Astrocyte of the cerebellum (primary cell): ENCODE data around the gene AHDC1.

Source experiments
- DNase-seq: peaks from one replicate; pipeline ENCODE4 v3.0.0-alpha.2; 2011; ENCODE audit warnings: low read depth
- H3K4me3 ChIP-seq: 2 replicates; pipeline ENCODE4 v1.5.1; 2011; ENCODE audit warnings: mild to moderate bottlenecking, low read depth, low read length, moderate library complexity
- in situ Hi-C: cut with HindIII; loops from 2 replicates; pipeline ENCODE4 v1.10.0; 2017; ENCODE audit warnings: low sequenced_read_pairs
- TF ChIP-seq, protein P1 (sequence below): IDR thresholded peaks from 2 replicates; pipeline ENCODE4 v1.5.1; 2012; ENCODE audit warnings: low read length, low read depth, moderate library complexity, mild to moderate bottlenecking; ENCODE audit errors: missing control alignments

The AHDC1 gene

DNA sequence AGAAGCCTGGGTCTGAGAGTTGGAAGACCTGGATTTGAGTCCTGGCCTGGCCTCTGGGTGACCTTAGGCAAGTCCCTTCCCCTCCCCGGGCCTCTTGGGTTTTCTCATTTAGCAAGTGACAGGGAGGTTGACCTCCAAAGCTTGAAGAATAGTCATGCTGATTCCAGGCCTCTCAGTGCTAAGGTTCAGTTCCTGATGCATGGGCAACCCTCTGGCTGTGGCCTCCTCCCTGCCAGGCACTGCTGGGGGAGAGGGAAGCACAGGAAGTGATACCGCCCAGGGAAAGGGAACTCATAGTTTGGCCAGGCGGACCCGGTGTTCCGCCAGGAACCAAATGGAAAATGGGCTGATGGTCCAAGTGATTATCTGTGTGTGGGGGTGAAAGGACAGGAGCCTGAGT lies 90.4 kb downstream of the AHDC1 start:
- in situ Hi-C loops, result loop anchor here (5.0 kb wide), 1 partner anchor 34 kb away; no protein-coding TSS in a partner anchor
- no peak overlapping the region for H3K4me3 ChIP-seq
- no peak for DNase-seq
- TF ChIP-seq, protein P1, sequence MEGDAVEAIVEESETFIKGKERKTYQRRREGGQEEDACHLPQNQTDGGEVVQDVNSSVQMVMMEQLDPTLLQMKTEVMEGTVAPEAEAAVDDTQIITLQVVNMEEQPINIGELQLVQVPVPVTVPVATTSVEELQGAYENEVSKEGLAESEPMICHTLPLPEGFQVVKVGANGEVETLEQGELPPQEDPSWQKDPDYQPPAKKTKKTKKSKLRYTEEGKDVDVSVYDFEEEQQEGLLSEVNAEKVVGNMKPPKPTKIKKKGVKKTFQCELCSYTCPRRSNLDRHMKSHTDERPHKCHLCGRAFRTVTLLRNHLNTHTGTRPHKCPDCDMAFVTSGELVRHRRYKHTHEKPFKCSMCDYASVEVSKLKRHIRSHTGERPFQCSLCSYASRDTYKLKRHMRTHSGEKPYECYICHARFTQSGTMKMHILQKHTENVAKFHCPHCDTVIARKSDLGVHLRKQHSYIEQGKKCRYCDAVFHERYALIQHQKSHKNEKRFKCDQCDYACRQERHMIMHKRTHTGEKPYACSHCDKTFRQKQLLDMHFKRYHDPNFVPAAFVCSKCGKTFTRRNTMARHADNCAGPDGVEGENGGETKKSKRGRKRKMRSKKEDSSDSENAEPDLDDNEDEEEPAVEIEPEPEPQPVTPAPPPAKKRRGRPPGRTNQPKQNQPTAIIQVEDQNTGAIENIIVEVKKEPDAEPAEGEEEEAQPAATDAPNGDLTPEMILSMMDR, result no peak

DNA sequence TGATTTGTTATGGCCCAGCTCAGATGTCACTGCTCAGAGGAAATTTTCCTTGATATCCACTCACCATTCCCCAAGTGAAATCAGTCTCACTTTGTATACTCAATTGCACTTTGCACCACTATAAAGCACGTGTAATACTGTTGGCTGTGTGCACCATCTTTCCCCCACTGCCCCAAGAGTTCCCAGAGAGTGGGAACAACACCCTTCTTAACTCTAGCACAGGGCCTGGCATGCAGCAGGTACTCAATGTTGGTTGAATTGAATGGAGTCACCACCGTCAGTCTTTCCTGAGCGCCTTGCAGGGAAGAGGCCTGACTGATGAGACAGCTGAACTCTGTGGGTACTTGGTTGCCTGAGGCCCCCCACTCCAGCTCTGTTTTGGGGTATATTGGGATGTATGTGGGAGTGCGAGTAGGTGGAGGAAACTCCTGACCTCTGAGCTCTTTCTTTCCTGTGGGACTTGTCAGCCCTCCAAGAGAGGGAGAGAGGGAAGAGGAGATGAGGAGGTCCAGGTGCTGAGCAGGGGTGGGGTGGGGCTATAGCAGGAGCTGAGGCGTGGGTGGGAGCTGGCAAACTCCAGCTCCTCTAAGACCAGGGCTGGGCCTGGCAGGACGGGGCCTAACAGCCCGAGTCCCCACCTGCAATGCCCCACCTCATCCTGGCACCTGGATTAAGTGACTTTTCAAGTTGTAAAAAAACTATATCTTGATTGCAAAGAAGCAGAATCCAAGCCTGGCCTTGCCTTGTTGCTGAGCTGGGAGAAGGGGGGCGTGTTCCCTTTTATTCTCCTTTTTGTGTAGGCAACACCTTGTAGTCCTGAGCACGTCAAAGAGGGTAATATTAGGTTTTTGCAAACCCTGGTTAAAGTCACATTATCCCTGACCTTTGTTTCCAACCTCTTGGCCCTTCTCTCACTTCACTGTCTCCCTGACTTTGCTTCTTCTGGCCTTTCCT lies 94.5 kb downstream of the AHDC1 start:
- no peak overlapping the region for H3K4me3 ChIP-seq
- TF ChIP-seq, protein P1, result no peak
- in situ Hi-C loops, result loop anchor here (5.0 kb wide), 1 partner anchor 38 kb away; no protein-coding TSS in a partner anchor
- DNase-seq, result no peak

DNA sequence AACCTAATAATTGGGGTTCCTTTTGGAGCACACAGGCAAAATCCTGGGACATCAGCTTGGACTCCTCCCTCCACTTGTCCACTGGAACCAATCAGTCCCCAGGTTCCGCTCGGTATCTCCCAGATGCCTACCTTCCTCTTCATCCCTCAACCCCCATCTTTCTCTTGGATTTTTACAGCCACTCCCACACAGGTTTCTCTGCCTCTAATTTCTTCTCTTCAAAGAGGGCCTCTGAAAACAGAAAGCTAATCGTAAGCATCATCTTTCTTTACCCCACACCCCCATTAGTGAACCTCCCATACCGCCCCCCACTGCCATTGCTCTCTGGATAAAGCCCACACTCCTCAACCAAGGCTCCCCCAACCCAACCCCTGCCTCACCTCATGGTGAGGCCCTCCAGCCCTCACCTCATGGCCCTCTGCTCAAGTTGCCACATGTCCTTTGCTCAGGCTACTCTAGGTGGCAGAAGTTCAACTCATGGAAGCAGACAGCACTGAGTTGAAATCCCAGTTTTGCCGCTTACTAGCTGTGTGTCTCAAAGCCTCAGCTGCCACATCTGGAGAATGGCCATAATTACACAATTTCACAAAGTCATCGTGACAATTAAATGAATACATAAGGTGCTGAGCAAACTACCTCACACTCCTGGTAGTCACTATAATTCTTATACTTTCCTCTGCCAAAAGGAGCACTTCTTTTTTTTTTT lies 95.8 kb downstream of the AHDC1 start:
- in situ Hi-C loops, result no loop called here
- DNase-seq, result no peak
- no peak overlapping the region for H3K4me3 ChIP-seq
- TF ChIP-seq, protein P1, result no peak

DNA sequence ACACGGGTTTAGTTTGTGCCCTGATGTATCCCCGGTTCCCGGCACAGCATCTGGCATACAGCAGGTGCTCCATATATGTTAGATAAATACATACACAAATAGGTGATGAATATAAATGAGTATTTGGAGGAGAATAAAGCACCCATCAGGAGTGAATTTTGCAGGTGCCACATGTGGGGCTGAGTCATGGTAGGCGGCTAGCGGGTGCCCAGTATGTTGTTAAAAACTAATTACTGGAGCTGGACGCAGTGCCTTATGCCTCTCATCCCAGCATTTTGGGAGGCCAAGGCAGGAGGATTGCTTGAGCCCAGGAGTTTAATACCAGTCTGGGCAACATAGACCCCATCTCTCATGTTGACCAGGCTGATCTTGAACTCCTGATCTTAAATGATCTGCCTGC lies 97.2 kb downstream of the AHDC1 start:
- in situ Hi-C loops, result no loop called here

DNA sequence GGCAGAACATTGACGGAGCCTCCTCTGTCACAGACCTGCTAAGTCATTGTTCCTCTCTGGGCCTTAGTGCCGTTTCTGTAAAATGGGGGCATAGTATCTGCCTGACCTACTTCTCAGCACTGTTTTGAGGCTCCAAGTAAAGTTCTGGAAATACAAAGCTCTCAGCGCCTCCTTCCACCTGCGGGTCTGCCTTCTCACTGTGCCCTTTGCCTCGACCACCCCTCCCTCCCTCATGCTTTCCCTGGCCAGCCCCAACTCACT lies 98.6 kb downstream of the AHDC1 start:
- no peak overlapping the region for H3K4me3 ChIP-seq
- TF ChIP-seq, protein P1, result no peak
- in situ Hi-C loops, result no loop called here
- no peak for DNase-seq

More for the DNA sequence above, 97.2 kb downstream of the AHDC1 start:
- no peak overlapping the region for H3K4me3 ChIP-seq
- TF ChIP-seq, protein P1, result no peak
- DNase-seq, result no peak

DNA sequence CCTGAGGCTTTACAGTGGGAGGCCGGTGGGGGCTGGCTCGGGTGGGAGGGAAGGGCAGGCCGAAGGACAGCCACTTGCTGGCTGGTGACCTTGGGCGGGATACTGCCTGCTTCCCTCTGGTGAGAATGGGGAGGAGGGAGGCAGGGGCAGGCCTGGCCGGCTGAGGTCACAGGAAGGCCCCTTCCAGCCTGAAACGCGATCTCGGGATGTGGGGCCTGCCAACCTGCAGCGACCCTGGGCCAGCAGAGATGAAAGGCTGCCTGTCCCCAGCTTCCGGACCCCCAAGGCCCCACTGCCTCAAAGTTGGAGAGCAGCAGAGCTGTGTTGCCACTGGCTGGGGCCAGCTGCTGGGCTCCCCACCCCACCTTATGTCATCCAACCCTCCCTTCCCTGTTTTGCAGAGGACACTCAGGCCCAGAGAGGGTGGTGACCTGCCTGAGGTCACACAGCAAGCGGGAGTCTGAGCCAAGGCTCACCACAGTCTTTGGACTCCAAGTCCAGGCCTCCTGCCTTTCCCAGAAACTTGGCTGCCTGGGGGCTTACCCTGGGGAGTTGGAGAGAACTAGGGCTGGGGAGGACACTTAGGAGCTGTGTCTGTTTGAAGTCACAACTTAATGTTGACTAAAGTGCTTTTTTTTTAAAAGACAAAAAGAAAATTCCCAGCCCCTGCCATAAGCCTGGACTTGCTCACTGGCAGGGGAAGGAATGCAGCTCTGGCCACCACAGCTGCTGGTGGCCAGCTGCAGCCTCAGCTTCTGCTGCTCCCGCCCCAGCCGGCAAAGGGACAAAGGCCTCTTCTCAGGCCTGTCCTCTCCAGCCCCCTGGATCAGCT lies 99.1 kb downstream of the AHDC1 start:
- TF ChIP-seq, protein P1, result no peak
- no peak overlapping the region for H3K4me3 ChIP-seq
- no peak for DNase-seq
- in situ Hi-C loops, result no loop called here
